HepG2 (cell line): ENCODE measurements around the gene HSPB9. TPM values are rescaled to one million over a fixed set of nuclear protein-coding genes. Genes with fewer than 3 reads are reported as not detected.

Source experiments
- ARNT ChIP-seq: fragments of 450-650 bp; IDR thresholded peaks from 2 replicates; pipeline ENCODE4 v1.6.1; 2017
- CEBPG ChIP-seq: IDR thresholded peaks from 2 replicates; pipeline ENCODE4 v1.6.1; 2016
- GTF3A ChIP-seq: sonication (generic); formaldehyde crosslinking; conservative IDR thresholded peaks from 2 replicates; pipeline ENCODE4 v1.4.0; 2020; ENCODE audit warnings: mild to moderate bottlenecking, missing genetic modification reagents
- KMT2A ChIP-seq: sonication (generic); formaldehyde crosslinking; IDR thresholded peaks from 2 replicates; pipeline ENCODE4 v1.4.0; 2020; ENCODE audit warnings: missing genetic modification reagents
- MLLT10 ChIP-seq: sonication (generic); formaldehyde crosslinking; IDR thresholded peaks from 2 replicates; pipeline ENCODE4 v1.4.0; 2020; ENCODE audit warnings: missing genetic modification reagents
- RORA ChIP-seq: sonication (generic); formaldehyde crosslinking; IDR thresholded peaks from 2 replicates; pipeline ENCODE4 v1.5.0; 2020; ENCODE audit warnings: mild to moderate bottlenecking, missing genetic modification reagents, moderate library complexity
- TCF7 ChIP-seq: sonication (generic); IDR thresholded peaks from 2 replicates; pipeline ENCODE4 v1.6.1; 2016; ENCODE audit warnings: antibody characterized with exemption, low read depth
- ZNF263 ChIP-seq: sonication (generic); formaldehyde crosslinking; IDR thresholded peaks from 2 replicates; pipeline ENCODE4 v1.4.0; 2020; ENCODE audit warnings: missing genetic modification reagents
- ZNF451 ChIP-seq: sonication (generic); formaldehyde crosslinking; IDR thresholded peaks from 2 replicates; pipeline ENCODE4 v1.5.0; 2020; ENCODE audit warnings: mild to moderate bottlenecking, missing genetic modification reagents
- ZNF549 ChIP-seq: sonication (generic); formaldehyde crosslinking; IDR thresholded peaks from 2 replicates; pipeline ENCODE4 v1.5.0; 2020; ENCODE audit warnings: missing genetic modification reagents
- ZNF552 ChIP-seq: sonication (generic); formaldehyde crosslinking; IDR thresholded peaks from 2 replicates; pipeline ENCODE4 v1.9.0; 2022; ENCODE audit warnings: missing genetic modification reagents, mild to moderate bottlenecking, borderline replicate concordance
- polyA plus RNA-seq, 8 experiments: library from polyadenylated mRNA; depleted of rRNA in 3 of 8; stranded (reverse) in 7 of 8; unstranded in 1 of 8; fragments of >200 nt; fragmentation: Illumina TruSeq in 4 of 8; extraction: Trizol in 4 of 8; gene quantifications; 2 replicates each; pipeline versions ENCODE4 v1.2.1 to v1.2.3, GENCODE V29; 2011 to 2016; ENCODE audit warnings: low read depth in 4 of 8, missing spikeins in 1 of 8, mixed read lengths in 1 of 8; ENCODE audit not compliant: insufficient read depth in 1 of 8
- total RNA-seq, 5 experiments: library from RNA; depleted of rRNA; stranded (reverse); fragments of >200 nt; fragmentation: Illumina TruSeq; extraction: Trizol; gene quantifications; 2 replicates each; pipeline ENCODE4 v1.2.3, GENCODE V29; 2016; ENCODE audit warnings: low read depth in 1 of 5
- TF ChIP-seq, protein P1 (sequence below): IDR thresholded peaks from 2 replicates; pipeline ENCODE4 v1.6.1; 2016
- TF ChIP-seq, protein P2 (sequence below): IDR thresholded peaks from 2 replicates; pipeline ENCODE4 v1.6.1; 2012; ENCODE audit warnings: low read depth, low read length, improper control_type of control experiment
- TF ChIP-seq, protein P3 (sequence below): IDR thresholded peaks from 2 replicates; pipeline ENCODE4 v1.6.1; 2018; ENCODE audit warnings: missing genetic modification reagents
- TF ChIP-seq, protein P4 (sequence below): sonication (generic); formaldehyde crosslinking; IDR thresholded peaks from 2 replicates; pipeline ENCODE4 v1.4.0; 2020; ENCODE audit warnings: missing genetic modification reagents
- TF ChIP-seq, protein P5 (sequence below): sonication (generic); formaldehyde crosslinking; conservative IDR thresholded peaks from 2 replicates; pipeline ENCODE4 v1.8.0; 2022; ENCODE audit warnings: mild to moderate bottlenecking, moderate library complexity, missing genetic modification reagents
- TF ChIP-seq, protein P6 (sequence below): sonication (generic); formaldehyde crosslinking; IDR thresholded peaks from 2 replicates; pipeline ENCODE4 v1.4.0; 2020; ENCODE audit warnings: missing genetic modification reagents
- TF ChIP-seq, protein P7 (sequence below): sonication (generic); formaldehyde crosslinking; IDR thresholded peaks from 2 replicates; pipeline ENCODE4 v1.4.0; 2020; ENCODE audit warnings: mild to moderate bottlenecking, low read depth, missing genetic modification reagents

The HSPB9 gene
- total and polyA plus RNA-seq, 2 of the 13 experiments (the other 11 are each of a cell fraction or from before 2014, with no cell fraction given), result 0.05 to 0.24 TPM

DNA sequence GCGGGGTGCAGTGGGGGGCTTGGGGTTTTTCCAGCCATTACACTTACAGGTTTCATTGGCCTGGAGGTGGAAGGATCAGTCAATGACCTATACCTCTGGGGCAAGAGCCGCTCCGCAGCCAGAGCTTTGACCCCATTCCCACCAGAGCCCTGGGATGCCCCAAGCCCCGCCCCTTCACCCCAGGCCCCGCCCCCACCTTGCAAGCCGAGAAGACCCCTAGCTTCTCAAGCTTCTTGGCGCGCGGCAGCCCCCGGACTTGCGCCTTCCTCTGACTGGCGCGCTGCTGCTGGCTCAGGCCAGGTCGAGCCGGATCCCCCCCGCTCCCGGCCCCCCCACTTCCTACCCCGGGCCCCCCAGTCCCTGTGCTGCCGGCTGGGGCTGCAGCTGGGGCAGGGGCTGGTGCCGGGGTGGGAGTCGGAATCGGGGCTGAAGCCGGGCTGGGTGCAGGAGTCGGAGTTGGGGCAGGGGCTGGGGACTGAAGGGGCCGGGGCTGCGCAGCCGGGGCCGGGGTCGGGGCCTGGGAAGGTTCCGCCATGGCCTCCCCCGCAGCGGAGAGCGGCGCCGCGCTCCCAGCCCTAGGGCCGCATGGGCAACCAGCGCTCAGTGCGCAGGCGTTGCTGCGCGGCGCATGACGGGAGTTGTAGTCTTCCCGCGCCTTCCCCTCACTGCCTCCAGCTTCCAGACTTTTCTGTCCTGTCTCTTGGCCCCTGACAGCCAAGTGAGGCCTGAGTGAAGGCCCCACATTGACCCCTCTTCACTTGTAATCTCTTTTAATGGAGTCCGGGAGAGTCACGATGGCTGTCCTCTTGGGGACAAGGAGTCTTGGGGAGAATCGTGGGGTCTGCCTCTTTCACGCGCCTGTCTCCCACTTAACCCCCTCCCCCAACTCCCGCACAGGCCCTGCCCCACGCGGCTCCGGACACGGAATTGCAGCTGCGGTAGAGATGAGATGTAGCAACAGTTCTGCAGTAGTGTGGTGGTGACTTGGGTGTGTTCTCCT, 1.5 kb upstream of the HSPB9 start, which contains the start of gene KAT2A (continued):
- TF ChIP-seq, protein P1, sequence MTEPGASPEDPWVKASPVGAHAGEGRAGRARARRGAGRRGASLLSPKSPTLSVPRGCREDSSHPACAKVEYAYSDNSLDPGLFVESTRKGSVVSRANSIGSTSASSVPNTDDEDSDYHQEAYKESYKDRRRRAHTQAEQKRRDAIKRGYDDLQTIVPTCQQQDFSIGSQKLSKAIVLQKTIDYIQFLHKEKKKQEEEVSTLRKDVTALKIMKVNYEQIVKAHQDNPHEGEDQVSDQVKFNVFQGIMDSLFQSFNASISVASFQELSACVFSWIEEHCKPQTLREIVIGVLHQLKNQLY, result no peak
- TF ChIP-seq, protein P2, sequence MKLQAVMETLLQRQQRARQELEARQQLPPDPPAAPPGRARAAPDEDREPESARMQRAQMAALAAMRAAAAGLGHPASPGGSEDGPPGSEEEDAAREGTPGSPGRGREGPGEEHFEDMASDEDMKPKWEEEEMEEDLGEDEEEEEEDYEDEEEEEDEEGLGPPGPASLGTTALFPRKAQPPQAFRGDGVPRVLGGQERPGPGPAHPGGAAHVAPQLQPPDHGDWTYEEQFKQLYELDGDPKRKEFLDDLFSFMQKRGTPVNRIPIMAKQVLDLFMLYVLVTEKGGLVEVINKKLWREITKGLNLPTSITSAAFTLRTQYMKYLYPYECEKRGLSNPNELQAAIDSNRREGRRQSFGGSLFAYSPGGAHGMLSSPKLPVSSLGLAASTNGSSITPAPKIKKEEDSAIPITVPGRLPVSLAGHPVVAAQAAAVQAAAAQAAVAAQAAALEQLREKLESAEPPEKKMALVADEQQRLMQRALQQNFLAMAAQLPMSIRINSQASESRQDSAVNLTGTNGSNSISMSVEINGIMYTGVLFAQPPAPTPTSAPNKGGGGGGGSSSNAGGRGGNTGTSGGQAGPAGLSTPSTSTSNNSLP, result no peak
- TF ChIP-seq CEBPG (no peak), ZNF263 (CRISPR knock-in tag) (0 out of 2 replicates have a peak, but pooled peaks have one; percentile 17), MLLT10 (CRISPR knock-in tag) (no peak), ZNF549 (no peak), RORA (no peak), KMT2A (peak; percentile 48; the same call in 1 of the 2 replicates), TCF7 (no peak), GTF3A (no peak), ARNT (no peak), ZNF451 (CRISPR knock-in tag) (no peak), ZNF552 (no peak)
- TF ChIP-seq, protein P3, sequence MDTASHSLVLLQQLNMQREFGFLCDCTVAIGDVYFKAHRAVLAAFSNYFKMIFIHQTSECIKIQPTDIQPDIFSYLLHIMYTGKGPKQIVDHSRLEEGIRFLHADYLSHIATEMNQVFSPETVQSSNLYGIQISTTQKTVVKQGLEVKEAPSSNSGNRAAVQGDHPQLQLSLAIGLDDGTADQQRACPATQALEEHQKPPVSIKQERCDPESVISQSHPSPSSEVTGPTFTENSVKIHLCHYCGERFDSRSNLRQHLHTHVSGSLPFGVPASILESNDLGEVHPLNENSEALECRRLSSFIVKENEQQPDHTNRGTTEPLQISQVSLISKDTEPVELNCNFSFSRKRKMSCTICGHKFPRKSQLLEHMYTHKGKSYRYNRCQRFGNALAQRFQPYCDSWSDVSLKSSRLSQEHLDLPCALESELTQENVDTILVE, result no peak
- TF ChIP-seq, protein P4, sequence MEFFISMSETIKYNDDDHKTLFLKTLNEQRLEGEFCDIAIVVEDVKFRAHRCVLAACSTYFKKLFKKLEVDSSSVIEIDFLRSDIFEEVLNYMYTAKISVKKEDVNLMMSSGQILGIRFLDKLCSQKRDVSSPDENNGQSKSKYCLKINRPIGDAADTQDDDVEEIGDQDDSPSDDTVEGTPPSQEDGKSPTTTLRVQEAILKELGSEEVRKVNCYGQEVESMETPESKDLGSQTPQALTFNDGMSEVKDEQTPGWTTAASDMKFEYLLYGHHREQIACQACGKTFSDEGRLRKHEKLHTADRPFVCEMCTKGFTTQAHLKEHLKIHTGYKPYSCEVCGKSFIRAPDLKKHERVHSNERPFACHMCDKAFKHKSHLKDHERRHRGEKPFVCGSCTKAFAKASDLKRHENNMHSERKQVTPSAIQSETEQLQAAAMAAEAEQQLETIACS (CRISPR knock-in tag), result no peak
- TF ChIP-seq, protein P5, sequence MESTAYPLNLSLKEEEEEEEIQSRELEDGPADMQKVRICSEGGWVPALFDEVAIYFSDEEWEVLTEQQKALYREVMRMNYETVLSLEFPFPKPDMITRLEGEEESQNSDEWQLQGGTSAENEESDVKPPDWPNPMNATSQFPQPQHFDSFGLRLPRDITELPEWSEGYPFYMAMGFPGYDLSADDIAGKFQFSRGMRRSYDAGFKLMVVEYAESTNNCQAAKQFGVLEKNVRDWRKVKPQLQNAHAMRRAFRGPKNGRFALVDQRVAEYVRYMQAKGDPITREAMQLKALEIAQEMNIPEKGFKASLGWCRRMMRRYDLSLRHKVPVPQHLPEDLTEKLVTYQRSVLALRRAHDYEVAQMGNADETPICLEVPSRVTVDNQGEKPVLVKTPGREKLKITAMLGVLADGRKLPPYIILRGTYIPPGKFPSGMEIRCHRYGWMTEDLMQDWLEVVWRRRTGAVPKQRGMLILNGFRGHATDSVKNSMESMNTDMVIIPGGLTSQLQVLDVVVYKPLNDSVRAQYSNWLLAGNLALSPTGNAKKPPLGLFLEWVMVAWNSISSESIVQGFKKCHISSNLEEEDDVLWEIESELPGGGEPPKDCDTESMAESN, result no peak
- TF ChIP-seq, protein P6, sequence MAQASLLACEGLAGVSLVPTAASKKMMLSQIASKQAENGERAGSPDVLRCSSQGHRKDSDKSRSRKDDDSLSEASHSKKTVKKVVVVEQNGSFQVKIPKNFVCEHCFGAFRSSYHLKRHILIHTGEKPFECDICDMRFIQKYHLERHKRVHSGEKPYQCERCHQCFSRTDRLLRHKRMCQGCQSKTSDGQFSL (CRISPR knock-in tag), result no peak
- TF ChIP-seq, protein P7, sequence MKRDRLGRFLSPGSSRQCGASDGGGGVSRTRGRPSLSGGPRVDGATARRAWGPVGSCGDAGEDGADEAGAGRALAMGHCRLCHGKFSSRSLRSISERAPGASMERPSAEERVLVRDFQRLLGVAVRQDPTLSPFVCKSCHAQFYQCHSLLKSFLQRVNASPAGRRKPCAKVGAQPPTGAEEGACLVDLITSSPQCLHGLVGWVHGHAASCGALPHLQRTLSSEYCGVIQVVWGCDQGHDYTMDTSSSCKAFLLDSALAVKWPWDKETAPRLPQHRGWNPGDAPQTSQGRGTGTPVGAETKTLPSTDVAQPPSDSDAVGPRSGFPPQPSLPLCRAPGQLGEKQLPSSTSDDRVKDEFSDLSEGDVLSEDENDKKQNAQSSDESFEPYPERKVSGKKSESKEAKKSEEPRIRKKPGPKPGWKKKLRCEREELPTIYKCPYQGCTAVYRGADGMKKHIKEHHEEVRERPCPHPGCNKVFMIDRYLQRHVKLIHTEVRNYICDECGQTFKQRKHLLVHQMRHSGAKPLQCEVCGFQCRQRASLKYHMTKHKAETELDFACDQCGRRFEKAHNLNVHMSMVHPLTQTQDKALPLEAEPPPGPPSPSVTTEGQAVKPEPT (CRISPR knock-in tag), result no peak
